ENCODE measurements around the gene RGS12.

The RGS12 gene

GRCh38 chr4:3331511-3332394 lies 38.9 kb downstream of the RGS12 start:
- DNase-seq (ENCODE audit: low read depth) = no peak

GRCh38 chr4:3332498-3332897 lies 39.7 kb downstream of the RGS12 start:
- DNase-seq (ENCODE audit: low read depth) = no peak

GRCh38 chr4:3334316-3334715 lies 41.5 kb downstream of the RGS12 start:
- DNase-seq (ENCODE audit: low read depth) = no peak

GRCh38 chr4:3335385-3335784 lies 42.6 kb downstream of the RGS12 start:
- DNase-seq (ENCODE audit: low read depth) = no peak

- DNase-seq (ENCODE audit: low read depth) = no peak
Measured at GRCh38 chr4:3335982-3336381, 43.2 kb downstream of the RGS12 start.

- DNase-seq (ENCODE audit: low read depth) = no peak
Measured at GRCh38 chr4:3336382-3337356, 43.8 kb downstream of the RGS12 start.

- no peak for DNase-seq (ENCODE audit: low read depth)
Measured at GRCh38 chr4:3337357-3337732, 44.5 kb downstream of the RGS12 start.

GRCh38 chr4:3337811-3338210 lies 45.0 kb downstream of the RGS12 start:
- no peak for DNase-seq (ENCODE audit: low read depth)

GRCh38 chr4:3338321-3338838 lies 45.6 kb downstream of the RGS12 start:
- DNase-seq (ENCODE audit: low read depth) = no peak

- no peak for DNase-seq (ENCODE audit: low read depth)
Measured at GRCh38 chr4:3338976-3339531, 46.2 kb downstream of the RGS12 start.

- DNase-seq (ENCODE audit: low read depth) = no peak
Measured at GRCh38 chr4:3339577-3339976, 46.8 kb downstream of the RGS12 start.

- DNase-seq (ENCODE audit: low read depth) = no peak
Measured at GRCh38 chr4:3340038-3340699, 47.3 kb downstream of the RGS12 start.

GRCh38 chr4:3340700-3341083 lies 47.9 kb downstream of the RGS12 start:
- no peak for DNase-seq (ENCODE audit: low read depth)

GRCh38 chr4:3341760-3342159 lies 48.9 kb downstream of the RGS12 start:
- DNase-seq (ENCODE audit: low read depth) = no peak

GRCh38 chr4:3342182-3342854 lies 49.5 kb downstream of the RGS12 start:
- DNase-seq (ENCODE audit: low read depth) = no peak
